GM21825 (cell line): ENCODE results near the gene KDM4B.

Experiments used
- ATAC-seq: cut with Tn5 transposase; IDR thresholded peaks from one replicate; pipeline ENCODE4 v1.9.1; 2021; ENCODE audit warnings: mild to moderate bottlenecking, moderate library complexity; ENCODE audit not compliant: unreplicated experiment

Gene KDM4B

DNA sequence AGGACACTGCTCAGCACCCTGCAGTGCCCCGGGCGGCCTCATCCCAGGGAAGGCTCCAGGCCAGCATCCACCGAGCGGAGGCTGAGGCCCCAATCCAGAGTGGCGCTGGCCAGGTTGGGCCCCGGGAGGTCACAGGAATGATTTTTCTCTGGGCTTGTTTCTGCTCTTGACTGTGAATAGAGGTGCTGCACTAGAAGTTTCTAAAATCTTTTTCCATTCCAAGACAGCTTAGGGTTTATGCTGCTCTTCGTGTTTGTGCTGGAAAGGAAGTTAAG is 15.1 kb downstream of the KDM4B start:
- no peak for ATAC-seq

DNA sequence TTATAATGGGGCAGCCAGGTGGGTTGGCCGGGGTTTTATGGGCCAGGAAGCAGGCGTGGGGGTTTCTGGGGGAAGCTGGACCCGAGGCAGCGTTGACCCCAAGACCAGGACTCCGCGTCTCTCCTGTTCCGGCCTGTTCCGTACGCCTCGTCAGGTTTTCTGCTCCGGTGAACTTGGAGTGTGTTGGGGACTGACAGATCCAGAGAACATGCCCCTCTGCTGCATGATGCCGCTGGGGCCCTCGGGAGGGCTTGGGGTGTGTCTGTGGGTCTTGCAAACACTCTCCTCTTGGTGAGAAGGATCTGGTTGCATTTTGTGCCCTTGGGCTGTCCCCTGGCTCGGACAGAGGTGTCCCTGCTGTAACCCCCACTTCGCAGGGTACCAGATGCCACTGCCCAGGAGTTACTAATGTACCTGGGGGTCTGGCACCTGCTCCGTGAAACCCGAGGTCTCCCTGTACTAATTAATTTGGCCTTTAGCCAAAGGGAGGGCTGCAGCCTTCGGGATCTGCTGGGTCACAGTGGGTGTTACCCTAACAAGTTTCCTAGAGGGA is 15.6 kb downstream of the KDM4B start:
- no peak for ATAC-seq

DNA sequence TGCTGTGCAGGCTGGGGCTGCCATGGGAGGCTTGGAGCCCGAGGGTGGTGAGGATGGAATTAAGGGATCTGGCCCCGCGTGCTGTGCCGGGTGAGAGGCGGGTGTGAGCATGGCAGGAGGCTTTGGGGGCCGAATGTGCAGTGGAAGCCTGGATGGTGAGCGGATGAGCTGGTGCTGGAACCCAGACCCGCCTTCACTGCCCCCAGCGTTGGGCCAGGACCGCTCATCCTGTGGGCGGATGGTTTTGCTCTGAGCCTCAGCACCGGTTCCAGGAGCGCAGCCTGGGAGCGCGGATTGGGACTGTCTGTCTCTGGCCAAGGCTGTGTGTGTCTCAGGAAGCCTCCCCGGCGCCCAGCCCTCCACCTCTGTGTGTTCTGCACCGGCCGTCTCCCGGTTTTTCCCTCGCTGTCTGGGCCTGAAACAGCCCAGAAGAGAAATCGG is 16.7 kb downstream of the KDM4B start:
- ATAC-seq = no peak

DNA sequence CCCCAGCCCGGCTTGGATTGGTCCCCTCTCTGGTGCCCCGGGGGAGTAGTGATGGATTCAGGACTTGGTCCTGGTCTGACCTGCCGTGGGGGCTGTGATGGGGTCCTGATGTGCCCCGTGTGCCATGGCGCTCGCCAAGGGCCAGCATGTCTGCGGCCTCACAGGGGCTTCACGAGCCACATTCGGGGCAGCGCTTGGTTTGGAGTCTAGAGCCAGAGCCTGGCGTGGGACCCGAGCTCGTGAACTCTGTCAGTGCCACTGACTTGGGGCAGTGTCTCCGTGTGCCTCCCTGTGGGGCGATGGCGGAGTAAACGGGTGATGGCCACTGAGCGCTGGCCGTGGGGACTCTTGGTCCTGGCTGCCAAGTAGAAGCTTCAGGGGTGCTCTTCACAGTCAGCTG is 17.1 kb downstream of the KDM4B start:
- ATAC-seq = no peak

DNA sequence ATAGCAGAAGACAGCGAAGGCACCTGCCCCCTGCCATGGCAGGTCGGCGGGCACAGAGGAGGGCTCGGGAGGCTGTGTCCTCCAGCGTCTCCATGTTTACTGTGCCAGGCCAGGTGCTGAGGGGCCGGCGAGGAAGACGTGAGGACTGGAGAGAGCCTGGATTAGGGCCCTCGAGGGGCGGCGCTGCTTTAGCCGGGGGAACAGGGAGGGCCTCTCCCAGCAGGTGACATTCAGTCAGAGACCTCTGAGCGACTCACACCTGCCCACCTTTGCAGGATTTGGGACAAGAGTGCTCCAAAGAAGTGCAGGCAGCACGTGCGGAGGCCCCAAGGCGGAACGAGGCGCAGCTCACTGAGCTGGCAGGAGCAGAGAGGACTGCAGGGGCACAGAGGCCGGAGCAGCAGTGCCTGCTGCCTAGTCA is 17.6 kb downstream of the KDM4B start:
- no peak for ATAC-seq

DNA sequence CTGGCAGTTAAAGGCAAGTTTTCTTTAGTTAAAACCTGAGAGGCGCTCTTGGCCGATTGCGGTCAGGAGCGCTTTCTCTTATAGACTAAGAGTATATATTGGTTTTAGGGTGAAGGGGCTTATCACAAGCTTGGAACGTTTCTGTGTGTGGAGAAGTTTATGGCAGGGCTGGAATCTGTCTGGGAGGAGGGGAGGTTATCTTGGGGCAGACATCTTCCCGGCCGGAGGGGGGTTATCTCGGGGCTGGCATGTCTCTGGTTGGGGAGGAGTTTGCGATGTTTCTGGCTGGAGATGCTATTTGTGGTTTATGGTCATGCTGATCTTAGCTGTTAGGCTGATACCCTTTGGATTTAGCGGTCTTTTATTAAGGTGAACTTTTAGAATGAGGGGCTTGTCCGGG is 18.3 kb downstream of the KDM4B start:
- ATAC-seq = no peak

DNA sequence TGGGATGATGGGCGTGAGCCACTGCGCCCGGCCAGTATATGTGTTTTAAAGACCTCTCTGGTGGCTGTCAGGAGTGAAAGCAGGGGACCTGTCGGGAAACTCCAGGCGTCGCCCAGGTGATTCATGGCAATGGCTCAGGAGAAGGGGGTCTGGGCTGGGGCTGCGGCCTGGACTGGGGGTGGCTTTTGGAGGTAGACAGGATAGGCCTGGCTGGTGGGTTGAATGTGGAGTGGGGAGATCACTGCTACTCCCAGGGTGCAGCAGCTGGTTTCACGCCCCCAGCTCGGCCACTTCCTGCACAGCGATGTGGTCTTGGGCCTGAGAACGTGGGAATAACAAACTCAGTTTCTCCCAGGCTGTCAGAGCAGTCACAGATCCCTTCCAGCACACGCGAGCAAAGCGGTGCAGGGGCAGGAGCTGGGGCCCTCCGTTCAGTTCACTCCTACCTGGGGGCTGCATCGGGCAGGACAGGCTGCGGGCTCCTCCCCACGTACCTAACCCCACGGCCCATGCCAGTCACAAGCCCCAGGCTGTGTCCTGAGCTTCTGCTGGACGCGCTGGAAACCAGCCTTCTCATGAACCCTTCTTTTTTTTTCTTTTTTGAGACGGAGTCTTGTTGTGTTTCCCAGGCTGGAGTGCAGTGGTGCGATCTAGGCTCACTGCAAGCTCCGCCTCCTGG is 18.9 kb downstream of the KDM4B start:
- no peak for ATAC-seq

DNA sequence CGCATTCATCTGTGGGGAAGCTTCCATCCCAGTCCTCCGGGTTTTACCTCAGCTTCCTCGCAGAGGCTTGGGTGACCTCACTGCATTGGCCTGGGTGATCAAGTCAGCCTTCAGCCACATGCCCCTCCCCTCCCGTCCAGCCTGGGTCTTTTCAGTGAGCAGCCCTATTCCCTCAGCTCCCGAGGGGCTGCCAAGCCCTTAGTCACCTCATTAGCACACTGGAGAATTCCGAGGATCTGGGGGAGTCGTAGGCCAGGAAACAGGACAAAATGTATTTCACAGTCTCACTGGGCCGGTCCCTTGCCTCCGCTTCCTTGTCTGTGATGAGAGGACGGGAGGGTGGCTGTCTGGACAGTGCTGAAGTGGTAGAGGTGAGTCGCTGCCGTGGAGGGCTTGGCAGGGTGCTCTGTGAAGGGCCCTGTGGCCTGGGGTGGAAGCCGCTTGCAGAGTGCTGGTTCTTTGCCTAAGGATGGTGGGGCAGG is 19.9 kb downstream of the KDM4B start:
- ATAC-seq = no peak

DNA sequence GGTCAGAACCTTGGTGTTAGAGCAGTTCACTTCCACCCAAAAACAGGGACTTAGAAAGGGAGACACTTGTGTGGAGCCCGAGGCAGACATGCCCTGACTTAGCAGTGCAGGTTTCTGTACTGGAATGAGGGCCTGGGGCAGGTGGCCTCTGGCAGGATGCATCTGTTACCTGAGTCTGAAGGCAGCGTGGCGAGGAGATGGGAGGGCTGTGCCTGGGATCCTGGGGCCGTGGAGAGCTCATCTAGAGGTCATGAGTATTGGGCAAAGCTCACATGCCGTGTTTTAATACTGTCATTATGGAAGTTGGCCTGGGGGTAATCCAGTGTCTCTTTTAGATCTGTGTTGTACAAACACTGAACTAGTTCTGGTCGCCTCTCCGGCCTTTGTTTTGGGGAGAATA is 21.4 kb downstream of the KDM4B start:
- ATAC-seq = no peak

DNA sequence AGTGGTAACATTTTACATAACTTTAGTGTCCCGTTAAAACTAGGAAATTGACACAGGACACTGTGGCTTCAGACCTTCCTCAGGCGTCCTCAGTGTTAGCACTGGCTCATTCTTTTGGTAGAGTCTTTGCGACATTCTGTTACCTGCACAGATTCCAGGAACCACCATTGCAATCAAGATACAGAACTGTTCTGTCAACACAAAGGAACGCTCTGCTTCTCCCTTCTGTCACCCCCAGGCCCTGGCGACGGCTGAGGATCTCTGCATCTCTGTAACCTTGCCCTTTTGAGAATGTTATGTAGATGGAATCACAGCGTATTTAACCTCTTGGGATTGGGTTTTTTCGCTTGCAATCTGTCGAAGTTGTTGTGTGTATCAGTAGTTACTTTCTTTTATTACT is 22.6 kb downstream of the KDM4B start:
- no peak for ATAC-seq

DNA sequence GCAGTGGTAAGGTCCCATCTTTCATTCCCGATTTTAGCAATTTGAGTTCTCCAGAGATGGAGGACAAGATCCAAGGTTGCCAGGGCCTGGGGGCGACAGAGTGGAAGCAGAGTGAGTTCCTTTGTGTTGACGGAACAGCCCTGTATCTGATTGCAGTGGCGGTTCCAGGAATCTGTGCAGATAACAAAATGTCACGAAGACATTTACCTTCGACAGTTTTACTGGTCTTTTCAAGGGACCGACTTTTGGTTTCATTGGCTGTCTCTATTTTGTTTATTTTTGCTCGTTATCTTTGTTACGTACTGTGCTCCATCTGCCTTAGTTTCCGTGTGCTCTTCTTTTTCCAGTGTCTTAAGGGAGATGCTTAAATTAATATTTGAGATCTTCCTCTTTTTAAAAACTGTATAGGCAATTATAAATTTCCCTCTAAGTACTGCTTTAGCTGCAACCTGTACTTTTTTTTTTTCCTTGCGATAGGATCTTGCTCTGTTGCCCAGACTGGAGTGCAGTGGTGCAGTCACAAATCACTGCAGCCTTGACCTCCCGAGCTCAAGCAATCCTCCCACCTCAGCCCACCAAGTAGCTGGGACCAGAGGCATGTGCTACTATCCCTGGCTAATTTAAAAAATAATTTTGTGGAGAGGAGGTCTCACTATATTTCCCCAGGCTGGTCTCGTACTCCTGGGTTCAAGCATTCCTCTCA is 23.2 kb downstream of the KDM4B start:
- no peak for ATAC-seq

DNA sequence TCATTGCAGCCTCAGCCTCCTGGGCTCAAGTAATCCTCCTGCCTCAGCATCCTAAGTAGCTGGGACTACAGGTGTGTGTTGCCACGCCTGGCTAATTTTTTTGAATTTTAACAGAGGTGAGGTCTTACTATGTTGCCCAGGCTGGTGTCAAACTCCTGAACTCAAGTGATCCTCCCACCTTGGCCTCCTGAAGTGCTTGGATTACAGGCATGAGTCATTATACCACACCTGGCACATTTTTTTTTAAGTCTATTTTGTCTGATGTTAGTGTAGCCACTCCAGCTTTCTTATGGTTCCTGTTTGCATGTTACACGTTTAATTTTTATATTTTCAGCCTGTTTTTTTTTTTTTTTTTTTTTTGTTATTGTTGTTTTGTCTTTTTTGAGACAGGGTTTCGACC is 24.8 kb downstream of the KDM4B start:
- no peak for ATAC-seq

DNA sequence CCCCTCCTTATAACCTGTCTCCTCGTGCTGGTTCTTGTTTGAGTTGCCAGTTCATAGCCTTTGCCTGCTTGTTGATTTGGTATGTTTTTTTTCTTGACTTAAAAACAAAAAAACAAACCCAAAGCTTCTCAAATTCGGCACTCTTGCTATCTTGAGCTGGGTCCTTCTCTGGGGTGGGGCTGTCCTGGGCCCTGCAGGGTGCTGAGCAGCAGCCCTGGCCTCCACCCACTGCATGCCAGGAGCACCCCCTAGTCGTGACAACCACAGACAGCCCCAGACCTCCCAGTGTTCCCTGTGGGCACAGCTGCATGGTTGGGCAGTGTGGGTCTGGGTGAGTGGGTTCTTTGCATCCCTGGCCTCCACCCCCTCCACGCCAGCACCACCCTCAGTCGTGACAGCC is 27.8 kb downstream of the KDM4B start:
- no peak for ATAC-seq

DNA sequence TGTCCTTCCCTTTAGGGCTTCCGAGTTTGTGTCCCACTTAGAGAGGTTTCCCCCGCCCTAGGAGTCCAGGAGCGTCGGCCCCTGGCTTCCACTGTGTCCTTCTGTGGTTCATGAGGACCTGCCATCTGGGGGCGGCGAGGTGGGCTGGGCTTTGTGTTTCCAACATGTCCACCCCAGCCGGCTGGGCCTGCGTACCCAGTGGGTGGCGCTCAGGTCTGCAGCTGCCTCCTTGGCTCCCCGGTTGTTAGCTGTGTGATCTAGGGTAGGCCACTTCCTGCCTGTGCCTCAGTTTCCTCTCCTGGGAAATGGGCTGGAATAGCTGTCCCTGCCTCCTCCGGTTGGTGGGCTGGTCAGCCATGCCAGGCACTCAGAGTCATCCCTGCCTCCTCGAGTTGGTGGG is 28.4 kb downstream of the KDM4B start:
- ATAC-seq = no peak

DNA sequence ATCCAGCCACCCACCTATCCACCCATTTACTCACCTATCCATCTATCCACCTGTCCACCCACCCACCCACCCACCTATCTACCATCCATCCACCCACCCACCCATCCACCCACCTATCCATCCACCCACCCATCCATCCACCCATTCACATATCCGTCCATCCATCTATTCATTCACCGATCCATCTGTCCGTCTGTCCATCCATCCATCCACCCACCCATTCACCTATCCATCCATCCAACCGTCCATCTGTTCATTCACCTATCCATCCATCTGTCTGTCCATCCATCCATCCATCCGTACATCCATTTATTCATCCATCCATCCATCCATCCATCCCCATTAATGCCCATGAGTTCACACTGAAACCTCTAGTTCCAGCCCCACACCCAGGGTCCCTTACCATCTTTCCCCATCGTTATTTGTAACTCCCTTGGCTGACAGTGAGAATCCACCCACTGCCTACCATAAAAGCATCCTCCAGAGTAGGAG is 31.3 kb downstream of the KDM4B start:
- no peak for ATAC-seq

DNA sequence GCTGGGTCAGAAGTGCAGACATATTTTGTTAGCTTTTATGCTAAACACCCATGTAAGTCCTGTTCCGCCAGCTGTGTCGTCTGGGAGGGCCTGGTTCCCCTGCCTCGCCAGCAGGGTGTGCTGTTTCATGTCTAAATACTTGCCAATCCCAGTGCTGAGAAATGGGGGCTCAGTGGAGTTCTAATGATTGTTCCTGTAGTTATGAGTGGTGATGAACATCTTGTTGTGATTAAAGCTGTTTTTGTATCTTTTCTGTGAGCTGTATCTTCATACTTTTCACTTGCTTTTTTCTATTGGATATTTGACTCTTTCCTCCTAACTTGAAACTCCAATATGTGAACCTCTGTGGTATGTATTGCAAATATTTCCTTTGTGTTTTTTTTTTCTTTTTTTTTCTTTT is 32.7 kb downstream of the KDM4B start:
- no peak for ATAC-seq

DNA sequence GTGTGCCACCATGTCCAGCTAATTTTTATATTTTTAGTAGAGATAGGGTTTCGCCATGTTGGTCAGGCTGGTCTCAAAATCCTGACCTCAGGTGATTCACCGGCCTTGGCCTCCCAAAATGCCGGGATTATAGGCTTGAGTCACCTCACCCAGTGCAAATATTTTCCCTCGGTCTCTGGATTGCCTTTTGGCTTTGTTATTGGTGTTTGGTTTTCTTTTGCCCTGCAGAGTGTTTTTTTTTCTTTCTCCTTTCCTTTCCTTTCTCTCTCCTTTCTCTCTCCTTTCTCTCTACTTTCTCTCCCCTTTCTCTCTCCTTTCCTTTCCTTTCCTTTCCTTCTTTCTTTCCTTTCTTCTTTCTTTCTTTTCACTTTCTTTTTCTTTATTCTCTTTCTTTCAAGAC is 33.2 kb downstream of the KDM4B start:
- ATAC-seq = no peak

DNA sequence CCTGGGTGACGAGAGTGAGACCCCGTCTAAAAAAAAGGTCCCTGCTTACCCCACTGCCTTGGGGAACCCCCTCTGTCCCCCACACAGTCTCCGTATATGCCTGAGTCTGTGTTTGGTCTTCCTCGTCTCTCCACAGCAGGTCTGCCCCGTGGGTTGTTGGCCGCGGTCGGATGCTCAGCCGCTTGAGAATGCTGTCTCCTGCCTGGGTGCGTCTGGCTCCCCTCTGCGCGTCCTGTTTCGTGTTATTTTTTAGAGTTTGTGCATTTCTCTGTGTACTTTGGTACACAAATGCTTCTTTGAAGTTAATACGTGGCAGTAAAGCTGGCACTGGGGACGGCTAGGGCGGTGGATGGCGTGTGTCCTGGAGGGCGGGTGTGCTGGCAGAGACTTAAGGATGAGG is 34.9 kb downstream of the KDM4B start:
- no peak for ATAC-seq

DNA sequence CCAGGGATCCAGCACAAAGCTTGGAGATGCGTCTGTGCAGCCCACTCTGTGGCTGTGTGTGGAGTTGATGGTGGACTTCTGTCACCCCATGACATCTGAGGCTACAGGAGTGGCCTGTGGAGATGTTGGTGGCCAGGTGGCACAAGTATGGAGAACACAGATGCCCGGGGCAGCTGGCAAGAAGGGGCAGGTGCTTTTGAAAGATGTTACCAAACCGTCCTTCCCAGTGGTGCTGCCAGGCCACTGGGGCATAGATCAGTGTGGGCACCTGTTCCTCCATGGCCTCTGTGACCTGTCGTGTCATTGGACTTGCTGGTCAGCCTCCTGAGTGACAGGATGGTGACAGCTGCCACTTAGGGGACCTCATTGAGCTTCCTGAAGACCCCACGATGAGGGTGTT is 36.2 kb downstream of the KDM4B start:
- no peak for ATAC-seq

DNA sequence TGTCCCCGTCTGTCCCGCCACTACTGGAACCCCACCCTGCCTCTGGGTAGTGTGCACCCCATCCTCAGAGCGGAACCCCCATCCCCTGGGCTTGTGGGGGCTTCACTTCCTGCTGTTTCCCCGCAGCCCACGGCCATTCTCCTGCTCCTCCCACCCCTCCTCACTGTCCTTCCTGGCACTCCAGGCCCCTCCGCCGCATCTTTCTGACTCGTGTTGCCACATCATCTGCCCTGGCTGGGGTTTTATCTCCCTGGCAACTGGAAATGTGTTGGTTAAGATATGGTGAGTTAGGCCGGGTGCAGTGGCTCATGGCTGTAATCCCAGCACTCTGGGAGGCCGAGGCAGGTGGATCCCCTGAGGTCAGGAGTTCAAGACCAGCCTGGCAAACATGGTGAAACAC is 37.3 kb downstream of the KDM4B start:
- ATAC-seq = no peak

DNA sequence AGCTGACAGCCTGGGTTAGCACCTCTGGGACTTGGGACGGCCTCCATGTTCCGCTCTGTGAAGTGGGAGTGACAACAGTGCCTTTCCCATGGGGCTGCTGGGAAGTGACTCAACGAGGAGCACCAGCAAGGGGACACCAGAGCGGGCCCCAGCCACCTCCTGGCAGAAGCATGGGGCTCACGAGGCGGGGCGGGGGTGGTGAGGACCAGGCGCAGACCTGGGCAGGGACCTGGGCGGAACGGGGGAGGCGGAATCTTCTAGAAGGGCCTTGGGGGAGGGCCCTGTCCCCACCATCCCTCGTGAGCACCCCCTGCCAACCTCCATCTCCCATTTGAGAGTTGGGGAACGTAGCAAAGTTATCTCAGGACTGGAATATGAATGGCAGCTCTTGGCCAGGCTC is 37.9 kb downstream of the KDM4B start:
- no peak for ATAC-seq

DNA sequence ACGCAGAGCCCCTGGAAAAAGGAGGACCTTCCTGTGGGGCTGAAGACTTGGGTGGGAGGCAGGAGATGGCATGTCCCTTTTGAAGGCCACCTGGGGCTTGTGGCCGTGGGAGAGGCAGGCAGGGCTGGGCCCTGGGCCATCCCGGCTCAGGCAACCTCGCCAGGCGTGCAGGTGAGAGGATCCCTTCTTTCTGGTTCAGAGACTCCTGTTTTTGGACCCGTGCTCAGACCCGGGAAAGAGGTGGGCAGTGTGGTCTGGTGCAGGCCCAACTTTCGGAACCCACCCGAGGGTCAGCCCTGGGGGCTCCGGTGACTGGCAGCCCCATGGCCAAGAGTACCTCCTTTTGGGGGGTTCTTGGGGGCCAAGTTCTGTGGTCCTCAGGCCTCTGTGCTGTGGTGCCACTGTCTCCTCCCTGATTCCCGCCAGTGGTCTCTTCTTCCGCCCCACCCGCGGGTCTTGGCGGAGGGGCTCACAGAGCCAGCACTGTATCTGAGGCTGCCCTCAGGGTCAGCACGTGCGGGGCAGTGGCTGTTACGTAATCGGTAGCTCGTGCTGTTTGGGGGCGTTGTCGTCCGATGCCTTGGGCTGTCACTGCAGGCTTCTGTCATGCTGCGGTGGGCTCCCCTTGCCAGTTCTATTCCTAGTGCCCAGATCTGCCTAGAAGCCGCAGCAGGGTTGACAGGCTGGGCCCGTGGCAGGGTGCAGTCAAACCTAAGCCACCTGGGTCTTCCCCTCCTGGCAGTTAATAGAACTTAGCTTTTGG is 42.7 kb downstream of the KDM4B start:
- ATAC-seq = no peak
